ENCODE data around the gene HMX3. TPM values are rescaled to one million over a fixed set of nuclear protein-coding genes. Genes with fewer than 3 reads are reported as not detected.
"Not testable (repeated sequence)": the region's sequence is repeated elsewhere in the genome, so short reads cannot be mapped to it uniquely, and the experiment has no call there.

Gene HMX3
- total RNA-seq, 2 experiments from 2014 or later: 0.34 TPM; not detected in 1

DNA sequence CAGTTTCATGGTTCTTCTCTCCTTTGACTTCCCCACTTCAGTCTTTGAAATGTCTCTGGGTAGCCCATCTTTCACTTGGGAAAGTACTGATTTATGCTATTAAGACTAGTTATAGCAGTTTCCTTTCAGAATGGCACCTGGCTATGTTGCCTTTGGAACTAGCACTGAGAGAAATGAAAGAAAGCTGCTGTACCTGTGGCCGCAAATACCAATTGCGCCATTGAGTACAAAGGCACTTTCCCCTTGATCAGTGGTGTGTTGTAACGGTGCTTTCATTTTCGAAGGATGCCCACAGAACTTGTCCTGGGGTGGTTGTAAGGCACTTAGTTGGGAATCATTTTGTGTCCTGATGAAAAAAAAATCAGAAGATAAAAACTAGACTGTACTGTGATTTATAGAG lies 35.2 kb downstream of the HMX3 start:
- intact Hi-C loops (cut with DNase I, micrococcal nuclease): no loop called here
- Mint-ChIP-seq H3K27ac (no peak overlapping the region), H3K9me3 (no peaks in the 10 kb centered on the region), H3K4me1 (ENCODE audit: low read depth) (peaks cover 22% of the 10 kb centered on the region), H3K4me3 (no peak overlapping the region), H3K36me3 (ENCODE audit: low read depth) (peaks cover 84% of the 10 kb centered on the region), H3K27me3 (no peaks in the 10 kb centered on the region)
- CTCF ChIA-PET: no interaction called here
- no peak overlapping the region for H3K27ac ChIP-seq (ENCODE audit: low read depth in 1 of 2, low read length in 2 of 2)
- POLR2A ChIA-PET: interaction anchor here (0.9 kb wide), 1 partner anchor 70 kb away, joined by 3 read pairs; no protein-coding TSS in a partner anchor
- ATAC-seq (ENCODE audit: poor library complexity): no peak
- no peak for DNase-seq
- no peak for TF ChIP-seq CTCF (IDR thresholded peaks at IDR 0.05)
- H3K4me3 ChIP-seq (ENCODE audit: low read length): no peak overlapping the region
- no peaks in the 10 kb centered on the region for H3K4me1 ChIP-seq (ENCODE audit: insufficient read depth, low read length)
- H3K27me3 ChIP-seq (ENCODE audit: control insufficient read depth in 1 of 2, insufficient read depth in 2 of 2, low read length in 2 of 2): no peaks in the 10 kb centered on the region
- no peaks in the 10 kb centered on the region for H3K9me3 ChIP-seq (ENCODE audit: control insufficient read depth in 1 of 2, insufficient read depth in 1 of 2, low read length in 2 of 2)
- peaks cover 52% of the 10 kb centered on the region for H3K36me3 ChIP-seq (ENCODE audit: insufficient read depth, low read length)

DNA sequence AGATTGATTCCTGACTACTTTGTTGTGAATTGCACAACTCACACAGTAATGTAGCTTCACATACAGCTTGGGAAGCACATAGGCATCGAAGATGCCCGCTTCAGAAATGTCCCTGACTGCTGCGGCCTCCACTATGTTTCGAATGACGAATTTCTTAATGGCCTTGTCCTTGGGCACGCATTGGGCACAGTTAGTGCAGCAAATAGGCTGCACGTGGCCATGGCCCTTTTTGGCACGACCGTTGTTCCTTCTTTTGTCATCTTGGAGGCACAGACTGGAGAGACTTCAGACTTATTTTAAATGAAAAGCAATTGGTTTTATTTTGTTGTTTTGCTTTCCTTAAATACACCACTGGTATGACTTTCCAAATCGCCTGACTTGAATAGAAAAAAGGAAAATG lies 35.8 kb downstream of the HMX3 start:
- H3K4me3 ChIP-seq (ENCODE audit: low read length); H3K9me3 ChIP-seq (ENCODE audit: control insufficient read depth in 1 of 2, insufficient read depth in 1 of 2, low read length in 2 of 2); POLR2A ChIA-PET; intact Hi-C loops (cut with DNase I, micrococcal nuclease); H3K4me3 Mint-ChIP-seq; H3K27me3 Mint-ChIP-seq; H3K27ac Mint-ChIP-seq; H3K27me3 ChIP-seq (ENCODE audit: control insufficient read depth in 1 of 2, insufficient read depth in 2 of 2, low read length in 2 of 2); H3K27ac ChIP-seq (ENCODE audit: low read depth in 1 of 2, low read length in 2 of 2); DNase-seq; ATAC-seq (ENCODE audit: poor library complexity); H3K9me3 Mint-ChIP-seq; H3K4me1 ChIP-seq (ENCODE audit: insufficient read depth, low read length); CTCF ChIA-PET: not testable (repeated sequence)
- Mint-ChIP-seq H3K4me1 (ENCODE audit: low read depth) (peaks cover 22% of the 10 kb centered on the region), H3K36me3 (ENCODE audit: low read depth) (peaks cover 84% of the 10 kb centered on the region)
- peaks cover 59% of the 10 kb centered on the region for H3K36me3 ChIP-seq (ENCODE audit: insufficient read depth, low read length)

DNA sequence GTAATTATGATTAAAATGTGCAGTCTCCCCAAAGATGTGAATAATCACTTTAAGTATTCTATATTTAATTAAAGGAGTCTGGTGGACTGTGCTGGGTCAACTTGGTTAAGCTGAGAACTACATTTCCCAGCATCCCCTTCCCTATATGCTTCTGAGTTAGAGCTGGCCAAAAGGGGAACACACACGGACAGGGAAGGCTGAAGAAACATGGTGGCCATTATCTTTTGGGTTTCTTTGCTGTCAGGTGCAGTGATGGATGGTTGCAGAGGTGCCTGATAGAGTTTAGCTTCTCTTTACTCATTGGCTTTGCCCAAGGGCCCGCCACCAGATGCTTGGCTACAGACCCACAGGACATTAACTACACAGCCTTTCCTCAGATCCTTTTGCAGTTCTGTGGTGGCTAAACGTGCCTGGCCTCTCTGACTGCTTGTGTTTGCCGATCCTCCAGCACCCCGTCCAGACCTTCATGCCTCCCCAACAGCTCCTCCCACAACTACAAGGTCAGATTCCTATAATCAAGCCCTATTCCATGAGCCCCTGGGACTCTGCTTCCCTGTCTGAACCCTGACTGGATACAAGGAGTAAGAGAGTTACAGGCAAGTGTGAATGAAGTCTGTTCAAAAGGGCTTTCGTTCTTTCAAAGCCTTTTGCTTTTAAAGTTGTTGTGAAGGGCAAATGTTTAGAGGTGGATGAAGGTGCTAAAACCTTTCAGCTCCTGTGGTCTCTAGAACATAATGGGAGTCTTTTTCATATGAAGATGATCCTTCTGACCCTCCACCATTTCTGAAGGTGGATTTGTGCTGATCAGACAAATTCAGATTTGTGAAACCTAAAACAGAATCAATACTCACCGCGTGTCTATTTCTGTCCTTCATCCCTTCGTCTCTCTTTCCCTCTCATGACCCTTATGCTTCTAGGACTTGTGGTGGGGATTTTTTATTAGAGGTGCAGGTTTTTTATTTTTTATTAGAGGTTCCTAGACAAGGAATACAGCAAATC lies 39.9 kb downstream of the HMX3 start:
- H3K9me3 Mint-ChIP-seq: peaks cover 7% of the 10 kb centered on the region
- peaks cover 33% of the 10 kb centered on the region for H3K36me3 ChIP-seq (ENCODE audit: insufficient read depth, low read length)
- H3K27me3 Mint-ChIP-seq: no peaks in the 10 kb centered on the region
- no peak overlapping the region for H3K4me3 Mint-ChIP-seq
- H3K4me3 ChIP-seq (ENCODE audit: low read length): no peak overlapping the region
- H3K9me3 ChIP-seq (ENCODE audit: control insufficient read depth in 1 of 2, insufficient read depth in 1 of 2, low read length in 2 of 2): no peaks in the 10 kb centered on the region
- peaks cover 84% of the 10 kb centered on the region for H3K36me3 Mint-ChIP-seq (ENCODE audit: low read depth)
- H3K4me1 ChIP-seq (ENCODE audit: insufficient read depth, low read length): no peaks in the 10 kb centered on the region
- no peak overlapping the region for H3K27ac Mint-ChIP-seq
- H3K4me1 Mint-ChIP-seq (ENCODE audit: low read depth): peaks cover 24% of the 10 kb centered on the region
- DNase-seq: no peak
- CTCF ChIA-PET: no interaction called here
- intact Hi-C loops (cut with DNase I, micrococcal nuclease): no loop called here
- H3K27me3 ChIP-seq (ENCODE audit: control insufficient read depth in 1 of 2, insufficient read depth in 2 of 2, low read length in 2 of 2): no peaks in the 10 kb centered on the region
- no peak for TF ChIP-seq CTCF (IDR thresholded peaks at IDR 0.05)
- POLR2A ChIA-PET: interaction anchor here (0.8 to 1.1 kb wide), 2 partner anchors 15 to 17 kb away, joined by 3 read pairs; no protein-coding TSS in a partner anchor
- no peak overlapping the region for H3K27ac ChIP-seq (ENCODE audit: low read depth in 1 of 2, low read length in 2 of 2)
- no peak for ATAC-seq (ENCODE audit: poor library complexity)

- Mint-ChIP-seq H3K36me3 (ENCODE audit: low read depth) (peaks cover 76% of the 10 kb centered on the region), H3K9me3 (peaks cover 11% of the 10 kb centered on the region), H3K4me1 (ENCODE audit: low read depth) (peaks cover 19% of the 10 kb centered on the region)
- ATAC-seq (ENCODE audit: poor library complexity); H3K27me3 Mint-ChIP-seq; POLR2A ChIA-PET; H3K4me3 ChIP-seq (ENCODE audit: low read length); H3K4me1 ChIP-seq (ENCODE audit: insufficient read depth, low read length); CTCF ChIA-PET; H3K27me3 ChIP-seq (ENCODE audit: control insufficient read depth in 1 of 2, insufficient read depth in 2 of 2, low read length in 2 of 2); intact Hi-C loops (cut with DNase I, micrococcal nuclease); H3K27ac ChIP-seq (ENCODE audit: low read depth in 1 of 2, low read length in 2 of 2); H3K4me3 Mint-ChIP-seq; H3K27ac Mint-ChIP-seq; DNase-seq; H3K9me3 ChIP-seq (ENCODE audit: control insufficient read depth in 1 of 2, insufficient read depth in 1 of 2, low read length in 2 of 2): not testable (repeated sequence)
- H3K36me3 ChIP-seq (ENCODE audit: insufficient read depth, low read length): peaks cover 28% of the 10 kb centered on the region
These were observed 42.6 kb downstream of the HMX3 start for GRCh38 chr10:123178390-123178789.
